Measurements from ENCODE around the gene LMBR1. TPM values are rescaled to one million over a fixed set of nuclear protein-coding genes. Genes with fewer than 3 reads are reported as not detected.

Gene LMBR1
- polyA plus RNA-seq, 1 experiment = 20.8 TPM

DNA sequence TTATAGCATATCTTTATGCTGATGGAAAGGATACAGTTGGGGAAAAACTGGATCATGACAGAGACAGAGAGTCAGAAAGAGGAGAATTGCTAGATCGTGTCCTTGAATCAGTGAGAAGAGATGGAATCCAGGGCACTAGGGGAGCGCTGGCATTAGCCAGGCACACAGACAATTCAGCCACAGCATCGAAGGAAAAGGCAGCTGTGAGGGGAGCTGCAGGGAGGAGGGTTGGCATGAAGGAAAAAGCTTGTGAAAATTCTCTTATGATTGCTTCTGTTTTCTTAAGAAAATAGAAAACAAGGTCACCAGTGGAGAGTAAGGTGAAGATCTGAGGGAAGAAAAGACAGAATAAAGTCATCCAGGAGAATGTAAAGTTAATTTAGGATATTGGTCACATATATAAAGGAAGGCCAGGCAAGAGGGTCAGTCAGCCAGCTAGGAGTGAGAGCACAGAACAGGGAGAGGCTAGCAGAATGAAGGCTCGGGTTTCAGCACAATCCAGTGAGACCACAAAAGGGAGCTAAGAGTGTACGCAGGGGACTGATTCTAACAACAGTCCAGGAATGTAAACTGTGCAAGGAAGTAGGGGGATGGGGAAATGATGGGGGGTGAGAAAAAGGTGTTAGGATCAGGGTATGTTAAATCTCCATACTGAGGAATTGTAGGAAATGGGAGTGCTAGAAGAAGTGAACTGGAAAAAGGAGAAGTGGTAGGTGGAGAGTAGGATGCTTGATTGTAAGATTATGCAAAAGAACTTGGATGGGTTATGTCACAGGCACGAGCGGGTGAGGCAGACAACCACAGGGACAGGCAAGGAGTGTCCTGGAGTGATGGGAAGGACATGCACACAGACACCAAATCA is 140.4 kb downstream of the LMBR1 start:
- ChIA-PET POLR2A (interaction anchor here (0.6 to 0.9 kb wide), 2 partner anchors 16 to 140 kb away, joined by 3 to 4 read pairs; partner anchors contain the start of gene LMBR1), CTCF (interaction anchor here (1.1 to 2.0 kb wide), 4 partner anchors 11 to 939 kb away, joined by 3 to 5 read pairs (median 4); no protein-coding TSS in a partner anchor)
- H3K27me3 ChIP-seq (ENCODE audit: control insufficient read depth, insufficient read depth, low read length) = no peaks in the 10 kb centered on the region
- DNase-seq (ENCODE audit: low read depth, low spot score) = peak; percentile 41
- TF ChIP-seq, protein P1, sequence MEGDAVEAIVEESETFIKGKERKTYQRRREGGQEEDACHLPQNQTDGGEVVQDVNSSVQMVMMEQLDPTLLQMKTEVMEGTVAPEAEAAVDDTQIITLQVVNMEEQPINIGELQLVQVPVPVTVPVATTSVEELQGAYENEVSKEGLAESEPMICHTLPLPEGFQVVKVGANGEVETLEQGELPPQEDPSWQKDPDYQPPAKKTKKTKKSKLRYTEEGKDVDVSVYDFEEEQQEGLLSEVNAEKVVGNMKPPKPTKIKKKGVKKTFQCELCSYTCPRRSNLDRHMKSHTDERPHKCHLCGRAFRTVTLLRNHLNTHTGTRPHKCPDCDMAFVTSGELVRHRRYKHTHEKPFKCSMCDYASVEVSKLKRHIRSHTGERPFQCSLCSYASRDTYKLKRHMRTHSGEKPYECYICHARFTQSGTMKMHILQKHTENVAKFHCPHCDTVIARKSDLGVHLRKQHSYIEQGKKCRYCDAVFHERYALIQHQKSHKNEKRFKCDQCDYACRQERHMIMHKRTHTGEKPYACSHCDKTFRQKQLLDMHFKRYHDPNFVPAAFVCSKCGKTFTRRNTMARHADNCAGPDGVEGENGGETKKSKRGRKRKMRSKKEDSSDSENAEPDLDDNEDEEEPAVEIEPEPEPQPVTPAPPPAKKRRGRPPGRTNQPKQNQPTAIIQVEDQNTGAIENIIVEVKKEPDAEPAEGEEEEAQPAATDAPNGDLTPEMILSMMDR (IDR thresholded peaks at IDR 0.05; ENCODE audit: low read depth, low read length) = no peak
- no peak overlapping the region for H3K4me3 ChIP-seq (ENCODE audit: low read depth, low read length)
- H3K9me3 ChIP-seq (ENCODE audit: control insufficient read depth, insufficient read depth, low read length) = no peaks in the 10 kb centered on the region
- peak overlapping the region; percentile 63 for H3K27ac ChIP-seq (ENCODE audit: low read depth, low read length)

DNA sequence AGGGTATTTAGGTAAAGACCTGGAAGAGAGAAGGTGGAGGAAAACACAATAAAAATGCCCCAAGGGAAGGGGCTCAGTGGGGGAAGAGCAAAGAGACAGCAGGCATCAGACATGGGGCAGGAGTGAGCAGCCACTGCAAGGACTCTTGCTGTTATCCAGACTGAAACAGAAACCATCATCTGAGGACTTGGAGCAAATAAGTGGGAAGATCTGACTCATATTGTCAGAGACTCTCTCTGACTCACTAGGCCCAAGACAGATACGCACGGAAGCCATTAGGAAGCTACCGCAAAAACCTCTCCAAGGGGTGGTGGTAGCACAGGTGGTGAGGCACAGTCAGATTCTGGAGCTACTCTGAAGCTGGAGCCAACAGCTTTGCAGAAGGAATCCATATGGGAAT is 141.7 kb downstream of the LMBR1 start:
- POLR2A ChIA-PET = no interaction called here
- H3K27ac ChIP-seq (ENCODE audit: low read depth, low read length) = peak overlapping the region; percentile 62
- DNase-seq (ENCODE audit: low read depth, low spot score) = peak; percentile 73

DNA sequence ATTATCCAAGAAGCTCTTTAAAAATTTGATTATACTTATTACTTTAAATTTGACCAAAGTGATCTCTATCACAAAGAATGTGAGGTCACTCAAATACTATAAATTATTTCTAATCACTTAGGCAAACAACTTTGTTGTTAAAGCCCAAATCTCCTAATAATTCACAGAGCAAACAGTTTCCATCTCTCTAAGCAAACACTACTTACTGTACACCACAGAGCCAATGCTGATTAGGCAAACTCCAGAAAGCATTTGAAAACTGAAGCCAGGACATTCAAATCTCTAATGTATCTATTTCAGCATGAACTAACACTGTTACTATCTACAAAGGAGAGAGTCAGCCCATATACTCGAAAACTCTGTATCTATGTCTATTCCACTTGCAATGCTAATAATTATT is 145.3 kb downstream of the LMBR1 start:
- no peaks in the 10 kb centered on the region for H3K9me3 ChIP-seq (ENCODE audit: control insufficient read depth, insufficient read depth, low read length)
- DNase-seq (ENCODE audit: low read depth, low spot score) = no peak
- TF ChIP-seq, protein P1 (IDR thresholded peaks at IDR 0.05; ENCODE audit: low read depth, low read length) = no peak
- CTCF ChIA-PET = interaction anchor here (1.1 kb wide), 1 partner anchor 11 kb away, joined by 4 read pairs; no protein-coding TSS in a partner anchor
- H3K27me3 ChIP-seq (ENCODE audit: control insufficient read depth, insufficient read depth, low read length) = no peaks in the 10 kb centered on the region
- POLR2A ChIA-PET = no interaction called here
- H3K27ac ChIP-seq (ENCODE audit: low read depth, low read length) = no peak overlapping the region
- no peak overlapping the region for H3K4me3 ChIP-seq (ENCODE audit: low read depth, low read length)

More for the DNA sequence above, 141.7 kb downstream of the LMBR1 start:
- Histone ChIP-seq H3K4me3 (ENCODE audit: low read depth, low read length) (no peak overlapping the region; the same call in 1 of the 2 replicates), H3K27me3 (ENCODE audit: control insufficient read depth, insufficient read depth, low read length) (no peaks in the 10 kb centered on the region), H3K9me3 (ENCODE audit: control insufficient read depth, insufficient read depth, low read length) (no peaks in the 10 kb centered on the region)
- TF ChIP-seq, protein P1 (IDR thresholded peaks at IDR 0.05; ENCODE audit: low read depth, low read length) = no peak
- CTCF ChIA-PET = interaction anchor here (1.3 to 2.0 kb wide), 3 partner anchors 12 to 938 kb away, joined by 3 to 5 read pairs (median 4); no protein-coding TSS in a partner anchor

DNA sequence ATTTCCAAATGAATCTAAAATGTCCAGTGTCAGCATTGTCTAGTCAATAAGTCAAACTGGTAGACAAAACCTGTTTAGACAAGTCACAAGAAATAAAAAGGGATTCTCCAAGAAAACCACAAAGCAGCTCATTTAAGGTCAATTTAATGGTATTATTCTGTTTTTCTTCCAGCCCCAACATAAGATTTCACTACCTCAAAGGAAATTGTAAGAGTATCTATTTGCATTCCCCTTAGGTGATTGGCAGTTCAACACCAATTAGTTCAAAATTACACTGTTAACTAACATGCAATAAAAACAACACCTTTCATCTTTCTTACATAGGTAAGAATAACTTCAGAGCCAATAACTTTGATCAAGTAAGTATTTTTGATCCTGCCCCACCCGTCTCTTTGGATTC is 146.1 kb downstream of the LMBR1 start:
- POLR2A ChIA-PET = no interaction called here
- no peak overlapping the region for H3K4me3 ChIP-seq (ENCODE audit: low read depth, low read length)
- H3K27me3 ChIP-seq (ENCODE audit: control insufficient read depth, insufficient read depth, low read length) = no peaks in the 10 kb centered on the region
- no peaks in the 10 kb centered on the region for H3K9me3 ChIP-seq (ENCODE audit: control insufficient read depth, insufficient read depth, low read length)
- no peak overlapping the region for H3K27ac ChIP-seq (ENCODE audit: low read depth, low read length)
- DNase-seq (ENCODE audit: low read depth, low spot score) = no peak
- CTCF ChIA-PET = interaction anchor here (1.1 kb wide), 1 partner anchor 10 kb away, joined by 4 read pairs; no protein-coding TSS in a partner anchor
- TF ChIP-seq, protein P1 (IDR thresholded peaks at IDR 0.05; ENCODE audit: low read depth, low read length) = no peak

DNA sequence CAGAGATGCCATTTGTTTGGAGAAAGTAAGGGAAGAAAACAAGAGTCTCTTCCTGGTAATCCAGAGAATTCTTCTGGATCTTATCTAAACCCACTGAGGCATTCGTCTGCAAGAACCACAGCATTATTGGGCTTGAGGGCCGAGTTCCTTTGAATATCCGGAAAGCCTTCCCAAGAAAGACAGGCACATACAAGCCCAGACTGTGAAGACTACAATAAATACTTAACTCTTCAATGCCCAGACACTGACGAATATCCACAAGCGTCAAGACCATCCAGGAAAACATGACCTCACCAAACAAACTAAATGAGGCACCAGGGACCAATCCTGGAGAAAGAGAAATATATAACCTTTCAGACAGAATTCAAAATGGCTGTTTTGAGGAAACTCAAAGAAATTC is 153.4 kb downstream of the LMBR1 start:
- TF ChIP-seq, protein P1 (IDR thresholded peaks at IDR 0.05; ENCODE audit: low read depth, low read length) = no peak

More for the DNA sequence above, 153.4 kb downstream of the LMBR1 start:
- no peak for DNase-seq (ENCODE audit: low read depth, low spot score)
- no peak overlapping the region for H3K4me3 ChIP-seq (ENCODE audit: low read depth, low read length)
- H3K27ac ChIP-seq (ENCODE audit: low read depth, low read length) = no peak overlapping the region
- no peaks in the 10 kb centered on the region for H3K9me3 ChIP-seq (ENCODE audit: control insufficient read depth, insufficient read depth, low read length)
- H3K27me3 ChIP-seq (ENCODE audit: control insufficient read depth, insufficient read depth, low read length) = no peaks in the 10 kb centered on the region
- POLR2A ChIA-PET = no interaction called here
- CTCF ChIA-PET = no interaction called here

Measured in AG04450 (cell line).